OCI-LY7 (cell line): Measurements from ENCODE around the gene OR2V1. TPM values are rescaled to one million over a fixed set of nuclear protein-coding genes. Genes with fewer than 3 reads are reported as not detected.

Experiments used
- BruUV-seq: library from RNA; stranded (reverse); fragments of 400-500 nt; replicated peaks from 2 replicates; lab custom pipeline; 2021; lab: Mats Ljungman, UMichigan
- CTCF ChIA-PET: fragments of 300-600 bp; sonication (Branson Sonifier 250); formaldehyde crosslinking; loops from one replicate; lab custom pipeline; 2022; ENCODE audit warnings: antibody characterized with exemption; ENCODE audit not compliant: unreplicated experiment; lab: Charles Lee
- POLR2A ChIA-PET: fragments of 300-600 bp; sonication (Branson Sonifier 250); formaldehyde crosslinking; loops from one replicate; lab custom pipeline; 2022; ENCODE audit warnings: antibody characterized with exemption; lab: Charles Lee
- DNase-seq: peaks from one replicate; pipeline ENCODE4 v3.0.0-alpha.2; 2015; ENCODE audit warnings: low spot score
- H2AFZ ChIP-seq: fragments of 200-600 bp; sonication (generic), shearing (Covaris generic); 2 replicates; pipeline ENCODE4 v1.6.1; 2014; ENCODE audit warnings: mild to moderate bottlenecking, antibody characterized with exemption, low read length, moderate library complexity
- H3K27ac ChIP-seq: fragments of 200-600 bp; sonication (generic); 2 replicates; pipeline ENCODE4 v1.5.1; 2014; ENCODE audit warnings: mixed run types, low read depth, mild to moderate bottlenecking, moderate library complexity, low read length, inconsistent platforms; ENCODE audit not compliant: poor library complexity, severe bottlenecking
- H3K36me3 ChIP-seq: fragments of 200-600 bp; sonication (generic); 2 replicates; pipeline ENCODE4 v1.6.1; 2014; ENCODE audit warnings: mild to moderate bottlenecking, antibody characterized with exemption, low read length, moderate library complexity, mixed read lengths; ENCODE audit not compliant: insufficient read depth
- H3K4me1 ChIP-seq: fragments of 200-600 bp; sonication (generic); 2 replicates; pipeline ENCODE4 v1.5.1; 2014; ENCODE audit warnings: mild to moderate bottlenecking, low read length; ENCODE audit not compliant: insufficient read depth, poor library complexity, severe bottlenecking
- H3K4me2 ChIP-seq: fragments of 200-600 bp; sonication (generic); 2 replicates; pipeline ENCODE4 v1.6.1; 2014; ENCODE audit warnings: mild to moderate bottlenecking, low read length
- H3K4me3 ChIP-seq: fragments of 200-600 bp; sonication (generic); 2 replicates; pipeline ENCODE4 v1.5.1; 2014; ENCODE audit warnings: mild to moderate bottlenecking, low read depth, low read length; ENCODE audit not compliant: poor library complexity, severe bottlenecking
- H3K79me2 ChIP-seq: fragments of 200-600 bp; sonication (generic); 2 replicates; pipeline ENCODE4 v1.6.1; 2016; ENCODE audit warnings: low read depth, mild to moderate bottlenecking, low read length, moderate library complexity, mixed read lengths; ENCODE audit not compliant: insufficient read depth
- H3K9me2 ChIP-seq: fragments of 200-600 bp; sonication (generic); 2 replicates; pipeline ENCODE4 v1.6.1; 2016; ENCODE audit warnings: mild to moderate bottlenecking, low read length, mixed read lengths; ENCODE audit not compliant: insufficient read depth
- H3K9me3 ChIP-seq: fragments of 200-600 bp; sonication (generic); 2 replicates; pipeline ENCODE4 v1.6.1; 2014; ENCODE audit warnings: mild to moderate bottlenecking, mixed run types, low read length, mixed read lengths
- H4K20me1 ChIP-seq: fragments of 200-600 bp; sonication (generic); 2 replicates; pipeline ENCODE4 v1.6.1; 2014; ENCODE audit warnings: mild to moderate bottlenecking, antibody characterized with exemption, low read length, moderate library complexity, mixed read lengths; ENCODE audit not compliant: insufficient read depth
- CTCF ChIP-seq: fragments of 200-600 bp; sonication (generic); conservative IDR thresholded peaks from 2 replicates; pipeline ENCODE4 v1.5.1; 2014; ENCODE audit warnings: mild to moderate bottlenecking, antibody characterized with exemption, low read length, moderate library complexity, mixed read lengths
- EZH2phosphoT487 ChIP-seq: fragments of 200-600 bp; sonication (generic); IDR thresholded peaks from 2 replicates; pipeline ENCODE4 v1.6.1; 2018; ENCODE audit warnings: low read depth, borderline replicate concordance, mild to moderate bottlenecking, mixed run types, antibody characterized with exemption, low read length, moderate library complexity, mixed read lengths
- intact Hi-C: fragments of 100-400 bp; cut with micrococcal nuclease; formaldehyde crosslinking; loops from one replicate; pipeline ENCODE4 v1.10.0; 2022; ENCODE audit not compliant: unreplicated experiment
- total RNA-seq, 2 experiments: library from RNA; depleted of rRNA in 1 of 2; stranded (reverse); fragments of >200 nt in 1 of 2; shearing (Covaris generic) in 1 of 2; gene quantifications; 2 replicates each; pipeline ENCODE4 v1.2.3, GENCODE V29; 2014 to 2022

The OR2V1 gene
- total RNA-seq, 2 experiments from 2014 or later: not detected

GRCh38 chr5:181173420-181174342 is 42.7 kb upstream of the OR2V1 start:
- Histone ChIP-seq H3K4me1 (peaks cover 39% of the 10 kb centered on the region), H3K36me3 (no peaks in the 10 kb centered on the region), H3K27ac (peak overlapping the region; percentile 88), H2AFZ (peak overlapping the region; percentile 84), H3K79me2 (peaks cover 13% of the 10 kb centered on the region; the same call in 1 of the 2 replicates), H3K4me2 (peak overlapping the region; percentile 93), H3K9me2 (no peaks in the 10 kb centered on the region), H3K4me3 (peak overlapping the region; percentile 74), H3K9me3 (no peaks in the 10 kb centered on the region), H4K20me1 (no peaks in the 10 kb centered on the region)
- no TSS peak for BruUV-seq
- CTCF ChIA-PET: interaction anchor here (0.8 to 2.0 kb wide), 6 partner anchors 9 to 311 kb away, joined by 3 to 6 read pairs (median 3); no protein-coding TSS in a partner anchor
- DNase-seq: peak; percentile 91
- intact Hi-C loops: loop anchor here (1.0 to 5.0 kb wide), 7 partner anchors 15 to 371 kb away; partner anchors contain the start of genes MGAT1, TRIM41 and ZFP62
- POLR2A ChIA-PET: interaction anchor here (0.7 to 2.6 kb wide), 12 partner anchors 10 to 355 kb away, joined by 3 to 19 read pairs (median 4); partner anchors contain the start of gene TRIM41
- TF ChIP-seq EZH2phosphoT487 (no peak), CTCF (peak; percentile 64; the same call in 1 of the 2 replicates)

- TF ChIP-seq CTCF (peak; percentile 80), EZH2phosphoT487 (no peak)
- Histone ChIP-seq H3K27ac (peak overlapping the region; percentile 88), H3K4me2 (peak overlapping the region; percentile 93), H3K4me1 (peaks cover 46% of the 10 kb centered on the region), H3K4me3 (peak overlapping the region; percentile 74), H3K9me3 (no peaks in the 10 kb centered on the region), H4K20me1 (no peaks in the 10 kb centered on the region), H3K79me2 (peaks cover 13% of the 10 kb centered on the region; the same call in 1 of the 2 replicates), H3K36me3 (no peaks in the 10 kb centered on the region), H3K9me2 (no peaks in the 10 kb centered on the region), H2AFZ (peak overlapping the region; percentile 84)
- DNase-seq: peak; percentile 73
- TSS peak; percentile 92 for BruUV-seq
- ChIA-PET CTCF (interaction anchor here (0.8 to 2.0 kb wide), 7 partner anchors 10 to 310 kb away, joined by 3 to 6 read pairs (median 3); no protein-coding TSS in a partner anchor), POLR2A (interaction anchor here (0.6 to 2.6 kb wide), 16 partner anchors 10 to 355 kb away, joined by 3 to 19 read pairs (median 4); partner anchors contain the start of gene TRIM41)
- intact Hi-C loops: loop anchor here (1.0 to 5.0 kb wide), 7 partner anchors 14 to 371 kb away; partner anchors contain the start of genes MGAT1, TRIM41 and ZFP62
Observed at GRCh38 chr5:181173027-181173419, 42.1 kb upstream of the OR2V1 start.
